SK-N-SH (cell line): Measurements from ENCODE around the gene LGALS3BP.

ENCODE experiments used
- EP300 ChIP-seq, 2 experiments: IDR thresholded peaks; 2 replicates each; pipeline versions ENCODE4 v1.4.0 to v1.6.1; 2012; ENCODE audit warnings: borderline replicate concordance in 1 of 2, low read depth in 1 of 2, low read length in 1 of 2
- POLR2AphosphoS5 ChIP-seq: IDR thresholded peaks from 2 replicates; pipeline ENCODE4 v1.6.1; 2012; ENCODE audit warnings: low read depth, low read length
- SMC3 ChIP-seq: IDR thresholded peaks from 2 replicates; pipeline ENCODE4 v1.6.1; 2012; ENCODE audit warnings: low read depth, low read length, improper control_type of control experiment
- TF ChIP-seq, protein P1 (sequence below): fragments of 200-600 bp; sonication (generic); IDR thresholded peaks from 2 replicates; pipeline ENCODE4 v1.6.1; 2017; ENCODE audit warnings: antibody characterized with exemption, mild to moderate bottlenecking, moderate library complexity
- TF ChIP-seq, protein P2 (sequence below): IDR thresholded peaks from 2 replicates; pipeline ENCODE4 v1.4.0; 2012; ENCODE audit warnings: low read depth
- TF ChIP-seq, protein P3 (sequence below): IDR thresholded peaks from 2 replicates; pipeline ENCODE4 v1.6.1; 2012; ENCODE audit warnings: mild to moderate bottlenecking, low read depth, low read length, moderate library complexity
- TF ChIP-seq, protein P4 (sequence below): fragments of 150-350 bp; IDR thresholded peaks from 2 replicates; pipeline ENCODE4 v1.6.1; 2017; ENCODE audit warnings: antibody characterized with exemption, low read length, low read depth, borderline replicate concordance
- TF ChIP-seq, protein P5 (sequence below): IDR thresholded peaks from 2 replicates; pipeline ENCODE4; 2012

DNA sequence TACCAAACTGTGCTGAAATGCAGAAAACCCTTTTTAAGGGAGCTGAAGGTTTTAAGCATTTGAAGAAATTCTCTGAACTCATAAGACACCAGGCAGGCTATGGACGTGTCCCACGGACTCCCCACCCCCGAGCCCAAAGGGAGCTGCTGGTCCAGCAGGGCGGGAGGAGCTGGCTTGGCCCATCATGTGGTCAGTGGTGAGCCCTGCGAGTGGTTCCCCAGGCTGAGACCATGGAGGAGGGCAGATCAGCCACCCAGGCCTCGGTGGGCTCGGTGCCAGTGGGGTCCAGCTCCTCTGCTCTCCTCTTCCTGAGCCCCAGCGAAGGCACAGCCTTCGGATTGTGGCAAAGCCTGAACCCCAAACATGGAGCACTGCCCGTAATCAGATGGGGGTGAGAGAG lies 27.0 kb downstream of the LGALS3BP start:
- TF ChIP-seq, protein P1, sequence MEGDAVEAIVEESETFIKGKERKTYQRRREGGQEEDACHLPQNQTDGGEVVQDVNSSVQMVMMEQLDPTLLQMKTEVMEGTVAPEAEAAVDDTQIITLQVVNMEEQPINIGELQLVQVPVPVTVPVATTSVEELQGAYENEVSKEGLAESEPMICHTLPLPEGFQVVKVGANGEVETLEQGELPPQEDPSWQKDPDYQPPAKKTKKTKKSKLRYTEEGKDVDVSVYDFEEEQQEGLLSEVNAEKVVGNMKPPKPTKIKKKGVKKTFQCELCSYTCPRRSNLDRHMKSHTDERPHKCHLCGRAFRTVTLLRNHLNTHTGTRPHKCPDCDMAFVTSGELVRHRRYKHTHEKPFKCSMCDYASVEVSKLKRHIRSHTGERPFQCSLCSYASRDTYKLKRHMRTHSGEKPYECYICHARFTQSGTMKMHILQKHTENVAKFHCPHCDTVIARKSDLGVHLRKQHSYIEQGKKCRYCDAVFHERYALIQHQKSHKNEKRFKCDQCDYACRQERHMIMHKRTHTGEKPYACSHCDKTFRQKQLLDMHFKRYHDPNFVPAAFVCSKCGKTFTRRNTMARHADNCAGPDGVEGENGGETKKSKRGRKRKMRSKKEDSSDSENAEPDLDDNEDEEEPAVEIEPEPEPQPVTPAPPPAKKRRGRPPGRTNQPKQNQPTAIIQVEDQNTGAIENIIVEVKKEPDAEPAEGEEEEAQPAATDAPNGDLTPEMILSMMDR, result no peak
- TF ChIP-seq, protein P2, sequence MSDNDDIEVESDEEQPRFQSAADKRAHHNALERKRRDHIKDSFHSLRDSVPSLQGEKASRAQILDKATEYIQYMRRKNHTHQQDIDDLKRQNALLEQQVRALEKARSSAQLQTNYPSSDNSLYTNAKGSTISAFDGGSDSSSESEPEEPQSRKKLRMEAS, result no peak
- TF ChIP-seq, protein P3, sequence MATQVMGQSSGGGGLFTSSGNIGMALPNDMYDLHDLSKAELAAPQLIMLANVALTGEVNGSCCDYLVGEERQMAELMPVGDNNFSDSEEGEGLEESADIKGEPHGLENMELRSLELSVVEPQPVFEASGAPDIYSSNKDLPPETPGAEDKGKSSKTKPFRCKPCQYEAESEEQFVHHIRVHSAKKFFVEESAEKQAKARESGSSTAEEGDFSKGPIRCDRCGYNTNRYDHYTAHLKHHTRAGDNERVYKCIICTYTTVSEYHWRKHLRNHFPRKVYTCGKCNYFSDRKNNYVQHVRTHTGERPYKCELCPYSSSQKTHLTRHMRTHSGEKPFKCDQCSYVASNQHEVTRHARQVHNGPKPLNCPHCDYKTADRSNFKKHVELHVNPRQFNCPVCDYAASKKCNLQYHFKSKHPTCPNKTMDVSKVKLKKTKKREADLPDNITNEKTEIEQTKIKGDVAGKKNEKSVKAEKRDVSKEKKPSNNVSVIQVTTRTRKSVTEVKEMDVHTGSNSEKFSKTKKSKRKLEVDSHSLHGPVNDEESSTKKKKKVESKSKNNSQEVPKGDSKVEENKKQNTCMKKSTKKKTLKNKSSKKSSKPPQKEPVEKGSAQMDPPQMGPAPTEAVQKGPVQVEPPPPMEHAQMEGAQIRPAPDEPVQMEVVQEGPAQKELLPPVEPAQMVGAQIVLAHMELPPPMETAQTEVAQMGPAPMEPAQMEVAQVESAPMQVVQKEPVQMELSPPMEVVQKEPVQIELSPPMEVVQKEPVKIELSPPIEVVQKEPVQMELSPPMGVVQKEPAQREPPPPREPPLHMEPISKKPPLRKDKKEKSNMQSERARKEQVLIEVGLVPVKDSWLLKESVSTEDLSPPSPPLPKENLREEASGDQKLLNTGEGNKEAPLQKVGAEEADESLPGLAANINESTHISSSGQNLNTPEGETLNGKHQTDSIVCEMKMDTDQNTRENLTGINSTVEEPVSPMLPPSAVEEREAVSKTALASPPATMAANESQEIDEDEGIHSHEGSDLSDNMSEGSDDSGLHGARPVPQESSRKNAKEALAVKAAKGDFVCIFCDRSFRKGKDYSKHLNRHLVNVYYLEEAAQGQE, result no peak
- TF ChIP-seq EP300 (IDR thresholded peaks at IDR 0.05; ENCODE audit: borderline replicate concordance in 1 of 2, low read depth in 1 of 2, low read length in 1 of 2), result no peak
- TF ChIP-seq, protein P4, sequence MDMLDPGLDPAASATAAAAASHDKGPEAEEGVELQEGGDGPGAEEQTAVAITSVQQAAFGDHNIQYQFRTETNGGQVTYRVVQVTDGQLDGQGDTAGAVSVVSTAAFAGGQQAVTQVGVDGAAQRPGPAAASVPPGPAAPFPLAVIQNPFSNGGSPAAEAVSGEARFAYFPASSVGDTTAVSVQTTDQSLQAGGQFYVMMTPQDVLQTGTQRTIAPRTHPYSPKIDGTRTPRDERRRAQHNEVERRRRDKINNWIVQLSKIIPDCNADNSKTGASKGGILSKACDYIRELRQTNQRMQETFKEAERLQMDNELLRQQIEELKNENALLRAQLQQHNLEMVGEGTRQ, result no peak
- TF ChIP-seq, protein P5, sequence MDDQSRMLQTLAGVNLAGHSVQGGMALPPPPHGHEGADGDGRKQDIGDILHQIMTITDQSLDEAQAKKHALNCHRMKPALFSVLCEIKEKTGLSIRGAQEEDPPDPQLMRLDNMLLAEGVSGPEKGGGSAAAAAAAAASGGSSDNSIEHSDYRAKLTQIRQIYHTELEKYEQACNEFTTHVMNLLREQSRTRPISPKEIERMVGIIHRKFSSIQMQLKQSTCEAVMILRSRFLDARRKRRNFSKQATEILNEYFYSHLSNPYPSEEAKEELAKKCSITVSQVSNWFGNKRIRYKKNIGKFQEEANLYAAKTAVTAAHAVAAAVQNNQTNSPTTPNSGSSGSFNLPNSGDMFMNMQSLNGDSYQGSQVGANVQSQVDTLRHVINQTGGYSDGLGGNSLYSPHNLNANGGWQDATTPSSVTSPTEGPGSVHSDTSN, result no peak
- no peak for TF ChIP-seq POLR2AphosphoS5
- no peak for TF ChIP-seq SMC3
